ENCODE results near the gene GIMAP6. TPM values are rescaled to one million over a fixed set of nuclear protein-coding genes. Genes with fewer than 3 reads are reported as not detected.
A peak's percentile ranks its signal among the peaks of the same experiment; 100 is the strongest.
"Not testable (repeated sequence)": the region's sequence is repeated elsewhere in the genome, so short reads cannot be mapped to it uniquely, and the experiment has no call there.

GIMAP6 gene
- 10 to 100 TPM; 42.3 to 57.3 TPM for total RNA-seq

GRCh38 chr7:150631866-150632864 lies at the start of gene GIMAP6:
TSS of gene GIMAP6 (minus strand) at chr7:150632385. CDS start at chr7:150630142, 2,243 bp downstream.
- peaks cover 52% of the 10 kb centered on the region for H3K4me1 Mint-ChIP-seq
- H3K9me3 Mint-ChIP-seq, result peaks cover 13% of the 10 kb centered on the region
- H3K36me3 Mint-ChIP-seq (ENCODE audit: low read depth), result peaks cover 50% of the 10 kb centered on the region
- peak within 1 kb of the TSS; percentile 94 for H3K27ac Mint-ChIP-seq
- H3K27me3 Mint-ChIP-seq, result no peaks in the 10 kb centered on the region
- peak; percentile 87 for ATAC-seq (replicated peaks)
- H3K4me3 Mint-ChIP-seq, result peak within 1 kb of the TSS; percentile 95

GRCh38 chr7:150680364-150680763 lies 48.2 kb upstream of the GIMAP6 start:
- H3K9me3 Mint-ChIP-seq; ATAC-seq (replicated peaks); H3K27me3 Mint-ChIP-seq; H3K36me3 Mint-ChIP-seq (ENCODE audit: low read depth): not testable (repeated sequence)
- Mint-ChIP-seq H3K27ac (peak overlapping the region; percentile 27), H3K4me1 (peaks cover 62% of the 10 kb centered on the region), H3K4me3 (peak overlapping the region; percentile 99)

GRCh38 chr7:150678601-150679000 lies 46.4 kb upstream of the GIMAP6 start:
- Mint-ChIP-seq H3K4me1 (peaks cover 52% of the 10 kb centered on the region), H3K4me3 (peak overlapping the region; percentile 80), H3K27ac (peak overlapping the region; percentile 40)
- H3K9me3 Mint-ChIP-seq; H3K36me3 Mint-ChIP-seq (ENCODE audit: low read depth); ATAC-seq (replicated peaks); H3K27me3 Mint-ChIP-seq: not testable (repeated sequence)

- H3K27me3 Mint-ChIP-seq; H3K36me3 Mint-ChIP-seq (ENCODE audit: low read depth); H3K9me3 Mint-ChIP-seq: not testable (repeated sequence)
- Mint-ChIP-seq H3K27ac (peak overlapping the region; percentile 21), H3K4me1 (peaks cover 38% of the 10 kb centered on the region), H3K4me3 (peak overlapping the region; percentile 80)
- ATAC-seq (replicated peaks), result peak; percentile 48
Measured at GRCh38 chr7:150676854-150677253, 44.7 kb upstream of the GIMAP6 start.

GRCh38 chr7:150676276-150676675 lies 44.1 kb upstream of the GIMAP6 start:
- H3K4me3 Mint-ChIP-seq, result peak overlapping the region; percentile 80
- H3K36me3 Mint-ChIP-seq (ENCODE audit: low read depth), result not testable (repeated sequence)
- peak; percentile 14 for ATAC-seq (replicated peaks)

GRCh38 chr7:150675714-150676113 lies 43.5 kb upstream of the GIMAP6 start:
- no peaks in the 10 kb centered on the region for H3K27me3 Mint-ChIP-seq
- peak overlapping the region; percentile 80 for H3K4me3 Mint-ChIP-seq
- no peaks in the 10 kb centered on the region for H3K36me3 Mint-ChIP-seq (ENCODE audit: low read depth)
- H3K9me3 Mint-ChIP-seq, result peaks cover 6% of the 10 kb centered on the region
- no peak for ATAC-seq (replicated peaks)
- H3K27ac Mint-ChIP-seq, result no peak overlapping the region
- peaks cover 40% of the 10 kb centered on the region for H3K4me1 Mint-ChIP-seq

More at GRCh38 chr7:150676276-150676675, 44.1 kb upstream of the GIMAP6 start:
- not testable (repeated sequence) for H3K27me3 Mint-ChIP-seq, H3K9me3 Mint-ChIP-seq
- peaks cover 40% of the 10 kb centered on the region for H3K4me1 Mint-ChIP-seq
- peak overlapping the region; percentile 21 for H3K27ac Mint-ChIP-seq

- not testable (repeated sequence) for H3K27me3 Mint-ChIP-seq; ATAC-seq (replicated peaks); H3K36me3 Mint-ChIP-seq (ENCODE audit: low read depth); H3K4me3 Mint-ChIP-seq; H3K9me3 Mint-ChIP-seq; H3K27ac Mint-ChIP-seq
- H3K4me1 Mint-ChIP-seq, result peaks cover 40% of the 10 kb centered on the region
Measured at GRCh38 chr7:150671798-150672585, 39.8 kb upstream of the GIMAP6 start.

GRCh38 chr7:150668977-150669376 lies 36.8 kb upstream of the GIMAP6 start:
- Mint-ChIP-seq H3K36me3 (ENCODE audit: low read depth) (no peaks in the 10 kb centered on the region), H3K4me3 (peak overlapping the region; percentile 63), H3K4me1 (peaks cover 51% of the 10 kb centered on the region), H3K27me3 (no peaks in the 10 kb centered on the region), H3K27ac (peak overlapping the region; percentile 85), H3K9me3 (no peaks in the 10 kb centered on the region)
- ATAC-seq (replicated peaks), result no peak

- H3K4me1 Mint-ChIP-seq, result peaks cover 55% of the 10 kb centered on the region
- no peaks in the 10 kb centered on the region for H3K9me3 Mint-ChIP-seq
- no peaks in the 10 kb centered on the region for H3K36me3 Mint-ChIP-seq (ENCODE audit: low read depth)
- no peaks in the 10 kb centered on the region for H3K27me3 Mint-ChIP-seq
- H3K4me3 Mint-ChIP-seq, result peak overlapping the region; percentile 63
- H3K27ac Mint-ChIP-seq, result peak overlapping the region; percentile 85
- peak; percentile 84 for ATAC-seq (replicated peaks)
Measured at GRCh38 chr7:150668472-150668911, 36.3 kb upstream of the GIMAP6 start.

GRCh38 chr7:150666412-150666811 lies 34.2 kb upstream of the GIMAP6 start:
- peaks cover 64% of the 10 kb centered on the region for H3K4me1 Mint-ChIP-seq
- peak overlapping the region; percentile 85 for H3K27ac Mint-ChIP-seq
- no peaks in the 10 kb centered on the region for H3K27me3 Mint-ChIP-seq
- no peaks in the 10 kb centered on the region for H3K9me3 Mint-ChIP-seq
- peak overlapping the region; percentile 63 for H3K4me3 Mint-ChIP-seq
- ATAC-seq (replicated peaks), result no peak
- H3K36me3 Mint-ChIP-seq (ENCODE audit: low read depth), result no peaks in the 10 kb centered on the region

- H3K36me3 Mint-ChIP-seq (ENCODE audit: low read depth), result no peaks in the 10 kb centered on the region
- no peaks in the 10 kb centered on the region for H3K9me3 Mint-ChIP-seq
- ATAC-seq (replicated peaks), result peak; percentile 8
Measured at GRCh38 chr7:150665896-150666295, 33.7 kb upstream of the GIMAP6 start.

GRCh38 chr7:150665089-150665748 lies 33.0 kb upstream of the GIMAP6 start:
- no peaks in the 10 kb centered on the region for H3K36me3 Mint-ChIP-seq (ENCODE audit: low read depth)
- H3K4me1 Mint-ChIP-seq, result peaks cover 61% of the 10 kb centered on the region
- H3K27me3 Mint-ChIP-seq, result no peaks in the 10 kb centered on the region
- peak overlapping the region; percentile 63 for H3K4me3 Mint-ChIP-seq
- peak; percentile 49 for ATAC-seq (replicated peaks)
- no peaks in the 10 kb centered on the region for H3K9me3 Mint-ChIP-seq
- H3K27ac Mint-ChIP-seq, result peak overlapping the region; percentile 85

More at GRCh38 chr7:150665896-150666295, 33.7 kb upstream of the GIMAP6 start:
- Mint-ChIP-seq H3K27ac (peak overlapping the region; percentile 85), H3K4me3 (peak overlapping the region; percentile 63), H3K4me1 (peaks cover 61% of the 10 kb centered on the region), H3K27me3 (no peaks in the 10 kb centered on the region)

- H3K36me3 Mint-ChIP-seq (ENCODE audit: low read depth), result no peaks in the 10 kb centered on the region
- peaks cover 57% of the 10 kb centered on the region for H3K4me1 Mint-ChIP-seq
- H3K4me3 Mint-ChIP-seq, result peak overlapping the region; percentile 63
- H3K27ac Mint-ChIP-seq, result peak overlapping the region; percentile 85
- H3K27me3 Mint-ChIP-seq, result no peaks in the 10 kb centered on the region
- H3K9me3 Mint-ChIP-seq, result no peaks in the 10 kb centered on the region
- peak; percentile 11 for ATAC-seq (replicated peaks)
Measured at GRCh38 chr7:150663802-150664494, 31.8 kb upstream of the GIMAP6 start.

All from activated T-helper 17 cell treated with anti-CD3 and anti-CD28 coated beads, Interleukin-2, amount 50 U/mL, for 72 hours (primary cell).